Measurements from ENCODE around the gene ZFPM1.

Gene ZFPM1

DNA sequence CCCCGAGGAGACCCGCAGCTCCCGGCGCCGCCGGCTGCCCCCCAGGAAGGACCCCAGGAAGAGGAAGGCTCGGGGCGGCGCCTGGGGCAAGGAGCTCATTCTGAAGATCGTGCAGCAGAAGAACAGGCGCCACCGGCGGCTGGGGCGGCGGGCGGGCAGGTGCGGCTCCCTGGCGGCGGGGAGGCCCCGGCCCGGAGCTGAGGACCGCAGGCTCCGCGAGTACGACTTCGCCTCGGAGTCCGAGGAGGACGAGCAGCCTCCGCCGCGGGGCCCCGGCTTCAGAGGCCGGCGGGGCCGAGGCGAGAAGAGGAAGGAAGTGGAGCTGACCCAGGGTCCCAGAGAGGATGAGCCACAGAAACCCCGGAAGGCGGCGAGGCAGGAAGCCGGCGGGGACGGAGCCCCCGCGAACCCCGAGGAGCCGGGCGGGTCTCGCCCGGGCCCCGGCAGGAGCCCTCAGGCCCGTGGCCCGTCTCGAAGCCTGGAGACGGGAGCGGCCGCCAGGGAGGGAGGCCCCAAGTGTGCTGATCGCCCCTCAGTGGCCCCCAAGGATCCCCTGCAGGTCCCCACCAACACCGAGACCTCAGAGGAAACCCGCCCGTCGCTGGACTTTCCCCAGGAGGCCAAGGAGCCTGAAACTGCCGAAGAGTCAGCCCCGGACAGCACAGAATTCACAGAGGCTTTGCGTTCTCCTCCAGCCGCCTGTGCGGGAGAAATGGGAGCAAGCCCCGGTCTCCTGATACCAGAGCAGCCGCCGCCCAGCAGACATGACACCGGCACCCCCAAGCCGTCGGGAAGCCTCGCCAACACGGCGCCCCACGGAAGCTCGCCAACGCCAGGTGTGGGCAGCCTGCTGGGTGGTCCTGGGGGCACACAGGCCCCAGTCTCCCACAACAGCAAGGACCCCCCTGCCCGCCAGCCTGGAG is 22.3 kb upstream of the ZFPM1 start:
- H3K4me3 ChIP-seq (ENCODE audit: low read depth, low read length) = no peak overlapping the region
- TF ChIP-seq, protein P1, sequence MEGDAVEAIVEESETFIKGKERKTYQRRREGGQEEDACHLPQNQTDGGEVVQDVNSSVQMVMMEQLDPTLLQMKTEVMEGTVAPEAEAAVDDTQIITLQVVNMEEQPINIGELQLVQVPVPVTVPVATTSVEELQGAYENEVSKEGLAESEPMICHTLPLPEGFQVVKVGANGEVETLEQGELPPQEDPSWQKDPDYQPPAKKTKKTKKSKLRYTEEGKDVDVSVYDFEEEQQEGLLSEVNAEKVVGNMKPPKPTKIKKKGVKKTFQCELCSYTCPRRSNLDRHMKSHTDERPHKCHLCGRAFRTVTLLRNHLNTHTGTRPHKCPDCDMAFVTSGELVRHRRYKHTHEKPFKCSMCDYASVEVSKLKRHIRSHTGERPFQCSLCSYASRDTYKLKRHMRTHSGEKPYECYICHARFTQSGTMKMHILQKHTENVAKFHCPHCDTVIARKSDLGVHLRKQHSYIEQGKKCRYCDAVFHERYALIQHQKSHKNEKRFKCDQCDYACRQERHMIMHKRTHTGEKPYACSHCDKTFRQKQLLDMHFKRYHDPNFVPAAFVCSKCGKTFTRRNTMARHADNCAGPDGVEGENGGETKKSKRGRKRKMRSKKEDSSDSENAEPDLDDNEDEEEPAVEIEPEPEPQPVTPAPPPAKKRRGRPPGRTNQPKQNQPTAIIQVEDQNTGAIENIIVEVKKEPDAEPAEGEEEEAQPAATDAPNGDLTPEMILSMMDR (IDR thresholded peaks at IDR 0.05; ENCODE audit: low read depth, low read length) = no peak

DNA sequence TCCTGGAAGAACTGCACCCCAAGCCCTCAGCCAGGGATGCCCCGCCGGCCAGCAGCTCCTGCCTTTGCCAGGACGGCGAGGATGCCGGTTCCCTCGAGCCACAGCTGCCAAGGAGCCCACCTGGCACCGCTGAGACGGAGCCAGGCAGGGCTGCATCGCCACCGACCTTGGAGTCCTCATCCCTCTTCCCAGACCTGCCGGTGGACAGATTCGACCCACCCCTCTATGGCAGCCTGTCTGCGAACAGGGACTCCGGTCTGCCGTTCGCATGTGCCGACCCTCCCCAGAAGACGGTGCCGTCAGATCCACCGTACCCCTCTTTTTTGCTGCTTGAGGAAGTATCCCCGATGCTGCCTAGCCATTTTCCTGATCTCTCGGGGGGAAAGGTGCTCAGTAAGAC is 21.4 kb upstream of the ZFPM1 start:
- TF ChIP-seq, protein P1 (IDR thresholded peaks at IDR 0.05; ENCODE audit: low read depth, low read length) = no peak
- H3K4me3 ChIP-seq (ENCODE audit: low read depth, low read length) = no peak overlapping the region

DNA sequence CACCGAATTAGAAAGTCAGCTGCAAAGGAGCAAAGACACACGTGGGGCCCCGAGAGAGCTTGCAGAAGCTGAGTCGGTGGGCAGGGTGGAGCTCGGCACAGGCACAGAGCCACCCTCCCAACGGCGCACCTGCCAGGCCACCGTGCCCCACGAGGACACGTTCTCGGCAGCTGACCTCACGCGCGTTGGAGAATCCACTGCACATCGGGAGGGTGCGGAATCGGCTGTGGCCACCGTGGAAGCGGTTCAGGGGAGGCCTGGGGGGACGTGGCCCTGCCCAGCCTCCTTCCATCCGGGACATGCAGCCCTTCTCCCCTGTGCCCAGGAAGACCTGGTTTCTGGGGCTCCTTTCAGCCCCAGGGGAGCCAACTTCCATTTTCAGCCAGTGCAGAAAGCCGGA is 20.9 kb upstream of the ZFPM1 start:
- no peak overlapping the region for H3K4me3 ChIP-seq (ENCODE audit: low read depth, low read length)
- TF ChIP-seq, protein P1 (IDR thresholded peaks at IDR 0.05; ENCODE audit: low read depth, low read length) = no peak

DNA sequence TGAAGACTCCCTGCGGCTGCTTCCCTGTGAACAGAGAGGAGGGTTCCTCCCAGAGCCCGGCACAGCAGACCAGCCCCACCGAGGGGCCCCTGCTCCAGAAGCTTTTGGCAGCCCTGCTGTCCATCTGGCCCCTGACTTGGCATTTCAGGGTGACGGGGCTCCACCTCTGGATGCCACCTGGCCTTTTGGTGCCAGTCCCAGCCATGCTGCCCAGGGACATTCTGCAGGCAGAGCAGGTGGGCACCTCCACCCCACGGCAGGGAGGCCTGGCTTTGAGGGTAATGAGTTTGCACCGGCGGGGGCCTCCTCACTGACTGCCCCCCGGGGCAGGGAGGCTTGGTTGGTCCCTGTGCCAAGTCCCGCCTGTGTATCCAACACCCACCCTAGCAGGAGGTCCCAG is 20.3 kb upstream of the ZFPM1 start:
- no peak overlapping the region for H3K4me3 ChIP-seq (ENCODE audit: low read depth, low read length)
- TF ChIP-seq, protein P1 (IDR thresholded peaks at IDR 0.05; ENCODE audit: low read depth, low read length) = no peak

DNA sequence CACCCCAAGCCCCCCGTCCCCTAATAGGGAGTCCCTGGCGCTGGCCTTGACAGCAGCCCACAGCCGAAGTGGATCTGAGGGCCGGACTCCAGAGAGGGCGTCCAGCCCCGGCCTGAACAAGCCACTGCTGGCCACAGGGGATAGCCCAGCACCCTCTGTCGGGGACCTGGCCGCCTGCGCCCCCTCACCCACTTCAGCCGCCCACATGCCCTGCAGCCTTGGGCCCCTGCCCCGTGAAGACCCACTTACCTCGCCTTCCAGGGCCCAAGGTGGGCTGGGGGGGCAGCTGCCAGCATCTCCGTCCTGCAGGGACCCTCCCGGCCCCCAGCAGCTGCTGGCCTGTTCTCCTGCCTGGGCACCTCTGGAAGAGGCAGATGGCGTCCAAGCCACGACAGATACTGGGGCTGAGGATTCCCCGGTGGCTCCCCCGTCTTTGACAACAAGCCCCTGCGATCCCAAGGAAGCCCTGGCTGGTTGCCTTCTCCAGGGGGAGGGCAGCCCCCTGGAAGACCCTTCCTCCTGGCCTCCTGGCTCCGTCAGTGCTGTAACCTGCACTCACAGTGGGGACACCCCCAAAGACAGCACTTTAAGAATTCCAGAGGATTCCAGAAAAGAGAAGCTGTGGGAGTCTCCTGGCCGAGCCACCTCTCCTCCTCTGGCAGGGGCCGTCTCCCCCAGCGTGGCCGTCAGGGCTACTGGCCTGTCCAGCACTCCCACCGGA is 19.3 kb upstream of the ZFPM1 start:
- TF ChIP-seq, protein P1 (IDR thresholded peaks at IDR 0.05; ENCODE audit: low read depth, low read length) = no peak
- H3K4me3 ChIP-seq (ENCODE audit: low read depth, low read length) = no peak overlapping the region

DNA sequence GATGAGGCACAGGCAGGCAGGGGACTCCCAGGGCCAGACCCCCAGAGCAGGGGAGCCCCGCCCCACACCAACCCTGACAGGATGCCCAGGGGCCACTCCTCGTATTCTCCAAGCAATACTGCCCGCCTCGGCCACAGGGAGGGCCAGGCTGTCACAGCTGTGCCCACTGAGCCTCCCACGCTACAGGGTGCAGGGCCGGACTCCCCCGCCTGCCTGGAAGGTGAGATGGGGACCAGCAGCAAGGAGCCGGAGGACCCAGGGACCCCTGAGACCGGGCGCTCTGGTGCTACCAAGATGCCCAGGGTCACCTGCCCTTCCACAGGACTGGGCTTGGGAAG is 18.8 kb upstream of the ZFPM1 start:
- TF ChIP-seq, protein P1 (IDR thresholded peaks at IDR 0.05; ENCODE audit: low read depth, low read length) = no peak
- no peak overlapping the region for H3K4me3 ChIP-seq (ENCODE audit: low read depth, low read length)

DNA sequence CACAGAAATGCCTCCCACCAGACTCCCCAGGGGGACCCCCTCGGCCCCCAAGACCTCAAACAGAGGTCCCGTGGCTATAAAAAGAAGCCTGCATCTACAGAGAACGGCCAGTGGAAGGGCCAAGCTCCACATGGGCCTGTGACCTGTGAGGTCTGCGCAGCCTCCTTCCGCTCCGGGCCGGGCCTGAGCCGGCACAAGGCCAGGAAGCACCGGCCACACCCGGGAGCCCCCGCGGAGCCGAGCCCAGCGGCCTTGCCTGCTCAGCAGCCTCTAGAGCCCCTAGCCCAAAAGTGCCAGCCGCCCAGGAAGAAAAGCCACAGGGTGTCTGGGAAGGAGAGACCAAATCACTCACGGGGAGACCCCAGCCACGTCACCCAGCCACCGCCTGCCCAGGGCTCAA is 18.3 kb upstream of the ZFPM1 start:
- no peak overlapping the region for H3K4me3 ChIP-seq (ENCODE audit: low read depth, low read length)
- TF ChIP-seq, protein P1 (IDR thresholded peaks at IDR 0.05; ENCODE audit: low read depth, low read length) = no peak
